Measurements from ENCODE around the gene GAS6. TPM values are rescaled to one million over a fixed set of nuclear protein-coding genes. Genes with fewer than 3 reads are reported as not detected.
"Not testable (repeated sequence)": the region's sequence is repeated elsewhere in the genome, so short reads cannot be mapped to it uniquely, and the experiment has no call there.

Gene GAS6
- total RNA-seq, 1 donor from 2014 or later, result 36.5 TPM

DNA sequence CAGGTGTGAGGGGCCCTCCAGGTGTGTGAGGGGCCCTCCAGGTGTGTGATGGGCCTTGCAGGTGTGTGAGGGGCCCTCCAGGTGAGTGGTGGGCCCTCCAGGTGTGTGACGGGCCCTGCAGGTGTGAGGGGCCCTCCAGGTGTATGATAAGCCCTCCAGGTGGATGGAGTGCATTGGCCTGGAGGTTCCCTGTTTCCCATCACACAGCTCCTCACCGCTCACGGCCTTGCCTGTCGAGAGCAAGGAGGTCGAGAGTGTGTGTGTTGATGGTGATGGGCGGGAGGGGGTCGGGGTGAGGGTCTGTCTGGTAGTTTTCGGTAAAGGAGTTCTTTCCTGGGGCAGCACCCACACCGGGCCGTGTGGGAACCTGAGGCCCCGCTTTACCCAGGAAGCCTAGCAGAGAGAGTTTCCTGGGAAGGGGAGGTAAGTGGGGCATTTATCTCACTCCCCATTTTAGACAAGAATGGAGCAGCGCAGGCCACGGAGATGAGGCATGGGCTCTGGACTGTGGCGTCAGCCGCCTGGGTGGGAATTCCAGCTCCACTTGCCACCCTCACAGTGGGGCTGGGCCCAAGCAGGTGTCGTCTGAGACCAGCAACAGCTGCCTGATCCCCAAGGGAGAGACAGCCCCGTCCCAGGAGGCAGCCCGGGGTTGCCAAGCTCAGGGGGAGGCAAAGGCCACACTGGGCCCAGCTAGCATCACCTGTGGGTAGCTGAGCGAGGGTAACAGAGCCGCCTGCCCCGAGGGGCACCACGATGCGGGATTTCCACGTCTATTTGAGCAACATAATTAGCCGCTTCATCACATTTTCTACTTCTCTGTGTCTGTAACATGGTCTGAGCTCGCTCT is 10.9 kb upstream of the GAS6 start:
- DNase-seq (ENCODE audit: low spot score) (no peak), ATAC-seq (no peak)

DNA sequence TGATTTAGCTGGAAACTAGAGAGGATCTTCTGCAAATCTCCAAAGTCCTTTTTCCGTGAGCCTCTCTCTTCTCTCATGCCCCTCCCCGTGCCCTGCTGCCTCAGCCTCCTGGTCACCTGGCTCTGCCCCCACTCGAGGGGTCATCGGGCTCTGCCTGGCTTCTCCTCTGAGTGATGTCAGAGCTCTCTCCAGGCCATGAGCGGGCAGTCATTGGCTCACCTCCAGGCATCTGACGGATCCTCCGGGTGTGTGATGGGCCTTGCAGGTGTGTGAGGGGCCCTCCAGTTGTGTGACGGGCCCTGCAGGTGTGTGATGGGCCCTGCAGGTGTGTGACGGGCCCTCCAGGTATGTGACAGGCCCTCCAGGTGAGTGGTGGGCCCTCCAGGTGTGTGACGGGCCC is 10.3 kb upstream of the GAS6 start:
- no peak for DNase-seq (ENCODE audit: low spot score)
- ATAC-seq, result no peak

DNA sequence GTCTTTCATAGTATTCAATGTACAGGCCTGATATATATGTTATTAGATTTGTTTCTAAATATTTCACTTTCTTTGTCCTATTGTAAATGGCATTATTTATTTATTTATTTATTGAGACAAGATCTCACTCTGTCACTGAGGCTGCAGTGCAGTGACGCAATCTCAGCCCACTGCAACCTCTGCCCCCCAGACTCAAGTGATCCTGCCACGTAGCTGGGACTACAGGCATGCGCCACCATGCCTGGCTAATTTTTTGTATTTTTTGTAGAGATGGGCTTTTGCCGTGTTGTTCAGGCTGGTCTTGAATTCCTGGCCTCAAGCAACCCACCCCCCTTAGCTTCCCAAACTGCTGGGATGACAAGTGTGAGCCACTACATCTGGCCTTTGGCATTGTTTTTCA is 5.4 kb upstream of the GAS6 start:
- DNase-seq (ENCODE audit: low spot score) (no peak), ATAC-seq (no peak)

DNA sequence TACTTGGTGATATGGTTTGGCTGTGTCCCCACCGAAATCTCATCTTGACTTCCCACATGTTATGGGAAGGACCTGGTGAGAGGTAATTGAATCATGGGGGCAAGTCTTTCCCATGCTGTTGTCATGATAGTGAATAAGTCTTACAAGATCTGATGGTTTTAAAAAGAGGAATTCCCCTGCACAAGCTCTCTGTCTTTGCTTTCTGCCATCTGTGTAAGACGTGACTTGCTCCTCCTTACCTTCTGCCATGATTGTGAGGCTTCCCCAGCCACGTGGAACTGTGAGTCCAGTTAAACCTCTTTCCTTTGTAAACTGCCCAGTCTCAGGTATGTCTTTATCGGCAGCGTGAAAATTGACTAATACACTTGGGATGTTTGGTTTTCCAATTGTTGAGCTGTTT is 4.0 kb upstream of the GAS6 start:
- DNase-seq (ENCODE audit: low spot score); ATAC-seq: not testable (repeated sequence)

DNA sequence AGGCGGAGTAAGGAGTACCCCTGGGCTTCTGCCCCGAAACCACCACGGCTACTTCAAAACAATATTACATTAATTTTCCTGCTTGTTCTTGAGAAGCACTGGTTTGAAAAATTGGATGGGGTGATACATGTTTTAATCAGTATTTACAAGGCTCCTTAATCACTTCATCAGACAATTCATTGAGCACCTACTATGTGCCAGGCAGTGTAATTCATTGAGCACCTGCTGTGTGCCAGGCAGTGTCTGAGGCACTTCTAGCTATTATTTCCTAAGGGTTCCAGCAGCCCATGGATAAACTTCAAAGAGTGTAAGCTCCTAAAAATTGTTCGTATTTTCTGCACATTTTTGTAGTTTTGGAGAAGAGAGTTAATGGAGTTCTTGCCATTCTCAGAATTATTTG is 1.6 kb upstream of the GAS6 start:
- ATAC-seq, result no peak
- DNase-seq (ENCODE audit: low spot score), result no peak

DNA sequence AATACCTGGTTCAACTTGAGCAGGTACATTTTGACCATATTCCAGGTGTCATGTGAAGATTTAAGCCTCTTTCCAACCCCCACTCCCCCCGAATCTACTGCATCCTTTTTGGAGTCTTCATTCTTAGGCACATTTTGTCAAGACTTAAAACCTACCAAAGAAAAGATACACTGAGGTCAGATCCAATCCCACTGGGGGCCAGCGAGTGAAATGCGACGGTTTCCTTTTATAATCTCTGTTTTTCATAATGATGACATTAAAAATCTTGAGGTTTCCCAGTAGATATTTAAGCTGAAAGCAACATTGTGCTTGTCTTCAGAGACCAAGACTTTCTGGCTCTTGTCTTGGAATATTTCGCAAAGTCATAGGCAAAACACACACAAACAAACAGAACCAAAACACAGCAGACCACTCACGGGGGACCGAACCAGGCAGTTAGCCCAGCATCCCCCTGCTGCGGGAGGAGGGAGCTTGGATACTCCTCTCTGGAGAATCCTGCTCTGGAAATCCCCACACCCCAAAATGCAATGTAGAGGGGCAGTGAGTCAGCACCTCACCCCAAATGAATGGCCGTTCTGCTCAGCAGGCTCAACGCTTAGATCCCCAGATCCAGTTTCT is 506 bp upstream of the GAS6 start:
- DNase-seq (ENCODE audit: low spot score) (peak; percentile 32), ATAC-seq (no peak)

DNA sequence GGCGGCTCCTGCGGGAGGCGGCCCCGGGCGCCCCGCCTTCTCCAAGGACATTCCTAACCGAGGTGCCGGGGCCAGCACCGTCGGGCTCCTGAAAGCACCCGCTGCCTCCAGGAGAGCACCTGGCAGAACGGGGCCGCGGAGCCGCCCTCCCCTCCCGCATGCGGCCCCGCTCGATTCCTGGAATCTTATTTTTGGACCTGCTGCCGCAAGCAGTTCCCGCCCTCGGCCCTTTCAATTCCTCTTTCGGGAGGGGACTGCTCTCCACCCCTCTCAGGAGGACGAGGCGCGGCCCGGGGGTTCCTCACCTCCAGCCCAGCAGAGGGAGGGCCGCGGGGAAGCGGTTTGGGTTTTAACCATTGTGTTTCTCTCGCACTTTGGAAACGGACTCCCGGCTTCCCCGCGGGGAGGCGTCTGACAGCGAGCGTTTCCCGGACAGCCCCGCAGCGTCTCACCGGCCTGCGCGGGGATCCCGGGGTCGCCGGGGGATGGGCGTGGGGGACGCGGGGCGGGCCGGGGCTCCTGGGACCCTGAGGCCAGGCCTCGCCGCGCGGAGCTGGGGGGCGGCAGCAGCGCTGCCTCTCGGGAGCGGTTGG is 849 bp downstream of the GAS6 start:
- DNase-seq (ENCODE audit: low spot score), result no peak
- ATAC-seq, result peak; percentile 50

DNA sequence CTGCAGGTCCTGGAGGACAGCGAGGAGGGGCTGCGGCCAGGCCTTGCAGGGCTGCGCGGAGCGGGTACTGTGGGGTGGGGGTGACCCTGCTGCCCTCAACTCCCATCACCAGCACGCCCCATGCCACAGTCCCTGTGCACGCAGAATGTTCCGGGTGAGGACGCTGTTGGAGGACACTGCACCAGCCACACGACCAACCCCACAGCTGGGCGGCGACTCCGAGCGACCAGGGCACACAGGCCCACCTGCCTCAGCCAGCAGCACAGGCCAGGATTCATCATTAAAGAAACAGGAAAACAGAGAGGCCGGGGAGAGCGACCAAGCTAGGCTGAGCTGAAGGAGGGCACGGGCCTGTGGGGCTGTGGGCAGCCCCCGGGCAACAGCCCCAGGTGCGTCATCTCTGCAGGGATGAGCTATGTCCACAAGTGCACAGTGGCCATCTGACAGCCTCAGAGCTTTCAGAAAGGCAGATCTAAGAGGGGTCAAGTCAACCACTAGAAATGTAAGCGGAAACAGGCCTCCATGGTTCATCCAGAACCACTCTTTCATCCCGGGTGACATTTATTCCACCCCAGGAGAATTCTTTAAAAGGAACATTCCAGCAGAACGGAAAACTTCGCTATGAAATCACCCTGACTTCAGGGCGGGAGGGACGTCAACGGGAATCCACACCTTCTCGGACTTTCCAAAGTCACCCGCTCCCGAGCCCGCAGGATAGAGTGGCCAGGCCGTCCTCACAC is 1.5 kb downstream of the GAS6 start:
- DNase-seq (ENCODE audit: low spot score) (no peak), ATAC-seq (no peak)

DNA sequence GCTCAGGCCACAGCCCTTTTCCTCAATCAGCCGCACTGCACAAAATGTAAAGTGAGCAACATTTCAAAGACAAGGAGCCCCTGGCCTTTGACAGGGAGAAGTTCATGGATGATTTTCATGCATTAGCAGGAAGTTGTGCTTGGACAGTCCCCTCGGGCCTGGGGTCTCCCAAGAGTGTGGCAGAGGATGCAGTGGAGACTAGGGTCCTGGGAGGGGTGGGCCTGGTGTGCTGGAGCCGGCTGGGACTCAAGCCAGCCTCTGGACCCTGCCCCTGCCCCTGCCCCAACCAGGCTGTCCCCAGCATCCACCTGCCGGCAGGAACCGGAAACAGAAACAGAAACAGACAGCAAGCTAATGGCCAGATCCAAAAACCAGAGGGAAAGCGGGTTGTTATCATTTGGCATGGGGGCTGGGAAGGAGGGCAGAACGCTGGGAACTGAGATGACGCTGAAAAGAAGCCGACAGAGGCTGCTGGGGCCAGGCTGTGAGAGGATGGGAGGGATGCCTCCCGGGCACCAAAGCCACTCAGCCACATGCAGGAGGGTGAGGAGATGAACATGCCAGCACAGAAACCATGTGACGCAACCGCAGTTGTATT is 2.3 kb downstream of the GAS6 start:
- no peak for ATAC-seq
- no peak for DNase-seq (ENCODE audit: low spot score)

DNA sequence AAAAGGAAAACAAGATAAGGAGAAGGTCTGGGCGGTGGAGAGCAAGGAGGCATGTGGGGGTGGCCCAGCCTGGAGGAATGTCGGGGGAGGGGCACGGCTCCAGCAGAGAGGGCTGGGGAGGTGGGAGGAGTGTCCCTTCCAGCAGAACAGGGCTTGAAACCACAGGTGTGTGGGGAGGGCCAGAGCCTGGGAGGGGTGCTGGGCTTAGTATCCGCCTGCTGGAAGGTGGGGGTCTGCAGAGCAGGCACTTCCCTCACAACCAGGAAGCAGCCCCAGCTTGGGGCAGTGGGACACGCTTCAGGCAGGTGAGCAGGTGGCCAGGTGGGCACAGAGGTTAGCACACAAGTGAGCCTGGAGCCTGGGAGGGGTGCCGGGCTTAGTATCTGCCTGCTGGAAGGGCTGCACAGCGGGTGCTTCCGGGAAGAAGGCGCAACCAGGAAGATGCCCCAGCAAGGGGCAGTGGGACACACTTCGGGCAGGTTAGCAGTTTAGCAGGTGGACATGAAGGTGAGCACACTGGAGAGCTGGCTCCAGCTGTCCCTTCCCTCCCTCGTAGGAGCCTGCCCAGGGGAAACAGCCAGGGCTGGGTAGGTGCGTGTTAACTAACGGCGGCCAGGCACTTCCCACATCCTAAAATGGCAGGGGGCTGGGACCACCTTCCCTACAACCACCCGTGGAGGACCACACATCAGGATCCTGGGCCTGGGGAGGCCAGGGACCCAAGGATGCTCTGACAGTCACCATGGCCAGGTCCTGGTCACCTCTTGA is 3.0 kb downstream of the GAS6 start:
- DNase-seq (ENCODE audit: low spot score) (no peak), ATAC-seq (no peak)

DNA sequence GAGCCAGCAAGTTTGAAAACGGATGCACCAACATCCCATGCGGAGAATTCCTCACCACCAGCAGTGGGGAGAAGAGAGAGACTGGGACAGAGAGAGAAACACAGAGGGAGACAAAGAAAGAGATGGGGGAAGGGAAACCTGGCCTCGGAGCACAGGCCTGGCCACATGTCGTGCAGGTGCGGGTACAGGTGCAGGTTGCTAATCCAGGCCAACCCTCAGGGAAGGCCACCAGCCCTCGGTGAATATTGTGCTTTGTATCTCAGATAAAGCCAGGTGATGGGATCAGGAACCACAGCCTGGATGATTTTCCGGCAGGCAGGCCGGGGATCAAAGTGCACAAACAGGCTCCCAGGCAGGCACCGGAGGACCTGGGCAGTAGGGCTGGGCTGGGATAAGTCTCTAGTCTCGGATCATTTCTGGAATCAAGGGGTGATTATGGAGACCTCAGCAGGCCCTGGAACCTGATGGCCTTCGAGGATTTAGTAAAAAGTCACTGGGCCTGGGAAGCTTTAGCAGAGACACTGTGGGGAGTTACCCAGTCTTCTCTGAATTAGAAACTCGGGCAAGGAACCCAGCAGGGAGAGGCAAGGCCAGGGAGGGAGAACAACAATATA is 3.7 kb downstream of the GAS6 start:
- peak; percentile 61 for ATAC-seq
- peak; percentile 54 for DNase-seq (ENCODE audit: low spot score)

DNA sequence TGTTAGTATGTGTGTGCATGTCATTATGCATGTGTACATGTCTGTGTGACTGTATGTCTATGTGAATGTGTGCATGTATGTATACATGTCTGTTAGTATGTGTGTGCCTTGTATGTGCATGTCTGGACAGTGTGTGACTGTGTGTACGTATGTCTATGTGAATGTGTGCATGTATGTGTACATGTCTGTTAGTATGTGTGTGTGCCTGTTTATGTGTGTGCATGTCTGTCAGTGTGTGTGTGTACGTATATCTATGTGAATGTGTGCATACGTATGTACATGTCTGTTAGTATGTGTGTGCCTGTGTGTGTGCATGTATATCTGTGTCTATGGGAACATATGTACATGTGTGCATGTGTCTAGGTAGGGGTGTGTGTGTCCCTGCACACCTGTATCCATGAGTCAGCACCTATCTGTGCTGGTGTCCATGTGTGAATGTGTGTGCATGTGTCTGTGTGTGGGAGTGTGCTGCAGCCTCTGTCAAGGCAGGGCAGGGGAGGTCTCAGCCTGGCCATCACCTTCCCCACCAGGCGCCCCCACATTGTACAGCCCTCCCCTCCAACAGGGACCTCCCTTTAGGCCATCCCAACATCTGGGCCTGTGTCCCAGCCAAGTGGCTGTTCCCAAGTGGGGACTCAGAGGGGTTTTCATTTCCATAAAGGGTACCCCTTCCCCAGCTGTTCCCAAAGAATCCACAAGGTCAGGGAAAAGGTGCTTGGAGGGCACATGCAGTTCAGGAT is 4.4 kb downstream of the GAS6 start:
- no peak for ATAC-seq
- DNase-seq (ENCODE audit: low spot score), result no peak

DNA sequence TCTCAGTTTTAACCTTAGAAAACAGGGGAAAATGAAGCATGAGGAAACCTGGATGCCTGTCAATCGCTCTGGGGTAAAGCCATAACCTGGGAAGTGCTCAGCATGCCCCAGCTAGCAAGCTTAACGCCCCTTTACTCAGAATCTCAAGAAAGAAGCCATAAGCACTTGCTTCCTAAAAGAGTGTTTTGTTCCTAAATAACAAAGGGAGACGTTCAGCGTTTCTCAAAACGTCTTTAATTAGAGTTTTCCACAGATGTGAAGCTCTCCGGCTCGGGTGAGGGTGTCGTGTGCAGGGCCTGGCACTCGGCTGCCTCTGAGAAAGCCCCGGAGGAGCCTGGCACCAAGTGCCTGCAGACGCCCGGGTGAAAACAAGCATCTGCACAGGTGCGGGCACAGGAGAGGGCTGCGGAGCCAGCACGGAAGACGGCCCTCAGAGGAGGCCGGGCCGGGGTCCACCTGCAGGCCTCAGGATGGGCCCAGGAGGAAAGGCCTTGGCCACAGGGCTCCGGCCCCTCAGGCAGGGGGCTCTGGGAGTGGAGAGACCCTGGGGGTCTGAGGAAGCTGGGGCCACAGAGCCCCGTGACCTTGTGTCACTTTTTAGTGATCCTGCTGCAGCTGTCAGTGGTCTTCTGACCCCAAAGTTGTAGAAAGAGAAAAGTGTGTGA is 6.2 kb downstream of the GAS6 start:
- no peak for DNase-seq (ENCODE audit: low spot score)

DNA sequence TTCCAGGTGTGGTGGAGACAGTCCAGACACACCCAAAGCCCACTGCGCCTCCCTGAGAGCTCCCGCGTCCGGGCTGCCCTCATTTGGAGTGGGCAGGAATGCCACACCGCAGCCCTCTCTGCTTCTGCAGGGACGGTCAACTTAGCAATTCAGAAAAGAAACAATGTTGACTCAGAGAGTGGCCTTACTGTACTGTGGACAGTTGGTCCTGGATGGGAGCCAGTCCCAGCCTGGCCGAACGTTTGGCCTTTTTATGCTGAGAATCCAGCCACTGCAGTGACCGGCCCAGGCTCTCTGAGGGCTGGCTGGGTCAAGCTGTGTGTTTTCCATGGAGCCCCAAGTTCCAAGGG is 7.2 kb downstream of the GAS6 start:
- DNase-seq (ENCODE audit: low spot score) (peak; percentile 83), ATAC-seq (peak; percentile 57)

More for the DNA sequence above, 6.2 kb downstream of the GAS6 start:
- no peak for ATAC-seq

DNA sequence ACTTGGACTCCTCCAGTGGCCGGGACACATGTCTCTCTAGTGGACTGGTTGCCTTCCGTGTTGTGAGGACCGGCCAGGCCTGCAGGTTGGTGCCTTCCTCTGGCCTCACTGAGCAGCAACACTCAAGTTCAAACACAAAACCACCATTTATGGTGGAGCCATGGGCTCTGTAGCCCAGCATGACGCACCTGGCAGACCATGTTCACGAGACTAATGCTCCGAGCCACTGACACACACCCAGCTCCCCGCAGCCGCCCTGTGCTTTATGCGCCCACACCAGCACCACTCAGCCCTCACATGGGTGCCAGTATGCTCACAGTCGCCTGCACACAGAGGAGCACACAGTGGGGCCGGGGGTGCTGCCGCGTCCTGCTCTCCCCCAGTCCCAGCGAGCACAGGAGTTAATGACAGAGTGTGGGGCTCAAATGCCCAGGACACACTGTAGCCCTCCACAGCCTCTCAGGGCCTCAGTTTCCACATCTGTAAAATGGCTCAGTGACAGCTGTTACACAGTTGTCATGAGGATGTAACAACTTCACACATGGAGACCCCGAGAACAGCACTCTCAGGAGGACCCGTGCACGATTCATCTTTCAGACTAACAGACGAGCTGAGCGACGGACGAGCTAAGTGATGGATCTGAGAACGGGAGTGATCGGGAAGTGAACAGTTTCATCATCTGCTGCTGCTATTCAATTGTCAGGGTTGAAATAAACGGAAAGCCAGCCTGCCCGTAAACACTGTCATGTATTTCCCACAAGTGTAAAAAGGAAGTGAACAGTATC is 7.8 kb downstream of the GAS6 start:
- DNase-seq (ENCODE audit: low spot score), result no peak
- ATAC-seq, result no peak

DNA sequence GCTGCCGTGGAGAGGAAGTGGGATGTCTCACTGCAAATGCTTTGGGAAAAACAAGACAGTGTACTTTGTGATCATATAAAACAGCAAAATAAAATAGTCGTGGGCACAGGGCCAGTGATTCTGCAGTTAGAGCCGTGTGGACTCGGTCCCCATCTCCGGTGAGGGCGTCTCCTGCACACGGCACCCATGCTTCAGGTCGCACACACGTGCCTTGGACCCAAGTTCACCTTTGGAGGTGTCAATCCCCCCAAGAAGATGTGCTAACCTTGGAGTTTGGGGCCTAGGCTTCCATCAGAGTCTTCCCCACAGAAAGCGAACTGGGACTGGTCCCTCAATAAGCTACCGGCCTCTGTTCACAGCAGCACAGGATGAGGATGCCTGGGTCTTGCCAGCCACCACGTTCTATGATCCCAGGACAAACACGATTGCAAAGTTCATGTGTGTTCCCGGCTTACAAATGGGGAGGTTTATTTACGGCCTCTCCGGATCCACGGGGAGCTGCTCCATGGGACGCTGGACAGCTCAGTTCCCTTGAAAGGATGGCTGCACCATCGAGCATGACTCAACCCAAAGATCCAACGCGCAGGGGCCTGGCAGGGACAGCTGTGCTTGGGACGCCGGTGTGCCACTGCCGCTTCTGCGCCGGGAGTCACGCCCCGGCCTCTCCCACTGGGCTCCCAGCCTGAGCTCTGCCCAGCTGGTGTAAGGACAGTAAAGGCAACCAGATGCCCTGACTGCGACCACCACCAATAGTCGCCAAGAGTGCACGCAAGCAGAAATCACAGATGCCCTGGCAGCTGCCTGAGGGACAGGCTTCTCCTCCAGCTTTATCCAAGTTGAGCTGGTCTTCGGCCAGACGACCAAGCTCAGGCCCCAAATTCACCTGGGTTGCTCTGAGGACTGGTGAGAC is 8.6 kb downstream of the GAS6 start:
- no peak for DNase-seq (ENCODE audit: low spot score)
- ATAC-seq, result peak; percentile 22

Data from left lobe of liver (tissue), 2 donors.